Measurements from ENCODE around the gene ERP44.

ERP44 gene

DNA sequence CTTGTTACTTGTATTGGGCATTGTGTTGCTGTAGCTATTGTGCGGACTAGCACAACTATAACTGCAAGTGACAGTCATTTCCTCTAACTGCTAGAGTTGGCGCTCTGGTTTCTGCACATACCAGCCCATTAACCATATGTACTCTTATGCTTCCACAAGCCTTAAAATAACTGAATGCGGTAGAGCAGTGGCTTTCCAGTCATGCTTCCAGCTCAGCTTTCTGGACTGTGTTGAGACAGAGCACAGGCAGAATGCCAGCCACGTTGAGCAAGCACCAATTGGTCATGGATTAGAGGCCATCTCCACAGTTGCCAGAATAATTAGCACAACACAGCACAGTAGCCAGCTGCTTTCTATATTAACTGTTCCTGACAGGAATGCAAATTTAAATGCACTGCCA, 12.4 kb upstream of the ERP44 start:
- H3K4me3 ChIP-seq (ENCODE audit: low read length) = no peak overlapping the region
- DNase-seq (ENCODE audit: low read depth) = peak; percentile 96
- TF ChIP-seq, protein P1, sequence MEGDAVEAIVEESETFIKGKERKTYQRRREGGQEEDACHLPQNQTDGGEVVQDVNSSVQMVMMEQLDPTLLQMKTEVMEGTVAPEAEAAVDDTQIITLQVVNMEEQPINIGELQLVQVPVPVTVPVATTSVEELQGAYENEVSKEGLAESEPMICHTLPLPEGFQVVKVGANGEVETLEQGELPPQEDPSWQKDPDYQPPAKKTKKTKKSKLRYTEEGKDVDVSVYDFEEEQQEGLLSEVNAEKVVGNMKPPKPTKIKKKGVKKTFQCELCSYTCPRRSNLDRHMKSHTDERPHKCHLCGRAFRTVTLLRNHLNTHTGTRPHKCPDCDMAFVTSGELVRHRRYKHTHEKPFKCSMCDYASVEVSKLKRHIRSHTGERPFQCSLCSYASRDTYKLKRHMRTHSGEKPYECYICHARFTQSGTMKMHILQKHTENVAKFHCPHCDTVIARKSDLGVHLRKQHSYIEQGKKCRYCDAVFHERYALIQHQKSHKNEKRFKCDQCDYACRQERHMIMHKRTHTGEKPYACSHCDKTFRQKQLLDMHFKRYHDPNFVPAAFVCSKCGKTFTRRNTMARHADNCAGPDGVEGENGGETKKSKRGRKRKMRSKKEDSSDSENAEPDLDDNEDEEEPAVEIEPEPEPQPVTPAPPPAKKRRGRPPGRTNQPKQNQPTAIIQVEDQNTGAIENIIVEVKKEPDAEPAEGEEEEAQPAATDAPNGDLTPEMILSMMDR (conservative IDR thresholded peaks at IDR 0.05; ENCODE audit: low read depth, low read length) = no peak

DNA sequence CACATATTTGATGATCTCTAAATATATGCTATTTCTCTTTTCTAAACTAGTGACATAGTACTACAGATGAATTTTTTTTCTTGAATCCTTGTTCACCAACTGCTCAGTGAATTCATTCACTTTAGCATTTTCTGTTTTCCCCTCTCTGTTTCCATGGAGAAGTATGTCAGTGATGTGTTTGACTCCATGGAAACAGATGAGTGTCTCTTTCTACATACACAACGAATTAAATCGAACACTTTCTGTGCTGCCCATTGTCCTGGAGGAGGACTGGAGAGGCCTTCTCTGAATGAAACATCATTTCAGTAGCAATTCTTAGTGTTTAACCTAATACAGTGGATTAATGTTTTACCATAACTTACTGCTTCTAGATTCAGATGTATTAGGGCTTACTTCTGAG, 9.8 kb upstream of the ERP44 start:
- TF ChIP-seq, protein P1 (conservative IDR thresholded peaks at IDR 0.05; ENCODE audit: low read depth, low read length) = no peak
- H3K4me3 ChIP-seq (ENCODE audit: low read length) = no peak overlapping the region
- no peak for DNase-seq (ENCODE audit: low read depth)

DNA sequence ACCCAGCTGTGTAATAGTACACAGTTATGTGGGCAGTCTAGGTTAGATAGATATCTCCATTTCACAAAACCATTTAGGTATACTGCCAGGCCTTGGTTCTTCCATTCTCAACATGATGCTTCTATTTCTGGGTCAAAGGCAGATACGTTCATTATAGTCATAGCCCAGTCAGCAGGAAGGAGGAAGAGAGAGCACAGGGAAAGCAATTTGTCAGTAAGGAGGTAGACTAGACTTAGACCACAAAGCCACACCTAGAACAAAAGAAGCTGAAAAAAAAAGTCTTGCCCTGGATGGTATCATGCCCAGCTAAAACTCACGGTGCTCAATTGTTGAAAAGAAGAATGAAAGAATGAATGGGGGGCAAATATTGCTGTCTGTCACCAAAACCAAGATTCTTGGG, 7.8 kb upstream of the ERP44 start:
- TF ChIP-seq, protein P1 (conservative IDR thresholded peaks at IDR 0.05; ENCODE audit: low read depth, low read length) = no peak
- DNase-seq (ENCODE audit: low read depth) = no peak
- H3K4me3 ChIP-seq (ENCODE audit: low read length) = no peak overlapping the region

DNA sequence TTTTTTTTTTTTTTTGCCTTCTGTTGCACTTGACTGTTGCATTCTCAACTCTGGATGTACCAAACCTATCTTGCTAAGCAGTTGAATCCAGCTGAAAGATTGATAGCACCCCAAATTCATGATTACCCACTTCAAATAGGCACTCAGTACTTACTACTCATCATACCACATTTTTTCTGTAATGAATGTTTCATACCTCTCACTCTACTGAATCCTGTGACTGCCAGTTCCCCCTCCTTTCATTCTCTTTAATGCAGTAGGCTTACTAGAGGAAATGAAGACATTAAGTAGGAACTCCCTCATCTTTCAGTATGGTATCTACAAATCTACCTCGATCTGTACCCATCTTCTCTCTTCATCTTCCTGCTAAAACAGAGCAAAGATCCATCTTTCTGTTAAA, 7.1 kb upstream of the ERP44 start:
- DNase-seq (ENCODE audit: low read depth) = no peak
- H3K4me3 ChIP-seq (ENCODE audit: low read length) = no peak overlapping the region
- TF ChIP-seq, protein P1 (conservative IDR thresholded peaks at IDR 0.05; ENCODE audit: low read depth, low read length) = no peak

DNA sequence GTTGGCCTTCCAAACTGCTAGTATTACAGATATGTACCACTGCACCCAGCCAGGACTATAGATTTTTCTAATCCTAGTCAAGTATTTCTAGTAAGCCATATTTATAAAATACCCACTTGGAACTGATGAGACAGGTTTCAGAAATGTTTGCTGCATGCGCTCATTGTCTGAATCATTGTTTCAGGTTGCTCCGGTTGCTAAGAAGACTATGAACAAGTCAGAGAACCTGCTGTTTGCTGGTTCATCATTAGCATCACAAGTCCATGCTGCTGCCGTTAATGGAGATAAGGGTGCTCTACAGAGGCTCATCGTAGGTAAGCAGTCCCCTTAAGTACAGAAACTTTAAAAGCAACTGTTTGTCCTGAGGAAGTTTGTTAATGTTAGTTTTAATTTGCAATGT, 5.5 kb upstream of the ERP44 start:
- H3K4me3 ChIP-seq (ENCODE audit: low read length) = no peak overlapping the region
- no peak for DNase-seq (ENCODE audit: low read depth)
- TF ChIP-seq, protein P1 (conservative IDR thresholded peaks at IDR 0.05; ENCODE audit: low read depth, low read length) = no peak

DNA sequence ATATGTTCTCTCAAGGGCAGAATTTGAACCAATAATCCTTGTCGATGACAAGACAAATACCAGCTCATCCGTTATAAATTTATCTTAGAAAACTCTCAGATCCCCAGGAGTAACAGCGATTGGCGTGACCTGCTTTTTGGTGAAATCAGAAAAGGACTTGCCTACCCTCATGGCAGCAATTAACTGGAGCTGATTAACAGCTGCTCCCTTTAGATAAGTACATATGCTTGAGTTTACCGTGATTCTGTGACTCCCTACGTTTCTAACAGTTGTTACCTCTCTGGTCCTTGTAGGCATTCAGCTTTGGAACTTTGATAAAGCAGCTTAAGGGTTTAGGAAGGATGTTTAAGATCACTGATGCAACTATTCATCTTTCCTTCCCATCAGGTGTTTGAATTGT, 2.8 kb upstream of the ERP44 start:
- TF ChIP-seq, protein P1 (conservative IDR thresholded peaks at IDR 0.05; ENCODE audit: low read depth, low read length) = no peak
- DNase-seq (ENCODE audit: low read depth) = no peak
- no peak overlapping the region for H3K4me3 ChIP-seq (ENCODE audit: low read length)

DNA sequence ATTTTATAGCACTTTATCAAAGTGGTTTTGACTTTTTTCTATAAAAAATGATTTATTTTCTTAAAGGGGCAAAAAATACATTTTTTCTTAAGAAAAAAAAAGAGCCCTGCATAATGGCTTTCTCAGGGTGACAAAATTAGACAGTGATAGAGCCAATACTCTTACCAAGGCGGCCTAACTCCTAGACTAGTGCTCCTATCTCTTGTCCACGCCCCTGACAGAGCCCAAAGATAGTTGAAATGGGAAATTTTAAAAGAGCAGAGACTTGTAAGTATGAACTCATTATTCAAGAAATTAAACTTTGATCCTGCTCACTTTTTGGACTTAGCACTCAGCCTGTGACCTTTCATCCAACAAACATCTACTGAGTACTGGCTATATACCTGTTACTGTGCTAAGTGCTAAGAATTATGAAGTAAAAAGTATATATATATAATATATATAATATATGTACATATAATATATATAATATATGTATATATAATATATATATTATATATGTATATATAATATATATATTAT, 1.4 kb upstream of the ERP44 start:
- TF ChIP-seq, protein P1 (conservative IDR thresholded peaks at IDR 0.05; ENCODE audit: low read depth, low read length) = no peak
- peak overlapping the region; percentile 98 for H3K4me3 ChIP-seq (ENCODE audit: low read length)
- no peak for DNase-seq (ENCODE audit: low read depth)
